HepG2 (cell line): ENCODE data around the gene ZNF629. TPM values are rescaled to one million over a fixed set of nuclear protein-coding genes. Genes with fewer than 3 reads are reported as not detected.

Experiments used
- CHCHD3 ChIP-seq: sonication (generic); formaldehyde crosslinking; IDR thresholded peaks from 2 replicates; pipeline ENCODE4 v1.8.0; 2022; ENCODE audit warnings: mild to moderate bottlenecking, missing genetic modification reagents, moderate library complexity
- CREB1 ChIP-seq, 2 experiments: fragments of 450-650 bp in 1 of 2; IDR thresholded peaks; 2 replicates each; pipeline ENCODE4 v1.6.1; 2016 to 2017; ENCODE audit warnings: control low read depth in 1 of 2, mild to moderate bottlenecking in 1 of 2, missing compliant biosample characterization in 1 of 2, missing genetic modification characterization in 1 of 2
- EEA1 ChIP-seq: sonication (generic); formaldehyde crosslinking; IDR thresholded peaks from 2 replicates; pipeline ENCODE4 v1.5.1; 2020; ENCODE audit warnings: mild to moderate bottlenecking, missing genetic modification reagents, borderline replicate concordance
- FOXM1 ChIP-seq: sonication (generic); formaldehyde crosslinking; IDR thresholded peaks from 2 replicates; pipeline ENCODE4 v1.5.0; 2020; ENCODE audit warnings: missing genetic modification reagents
- MATR3 ChIP-seq: sonication (generic); formaldehyde crosslinking; IDR thresholded peaks from 2 replicates; pipeline ENCODE4 v1.4.0; 2020; ENCODE audit warnings: missing genetic modification reagents
- NFKB2 ChIP-seq: sonication (generic); formaldehyde crosslinking; IDR thresholded peaks from 2 replicates; pipeline ENCODE4 v1.4.0; 2020; ENCODE audit warnings: missing genetic modification reagents, borderline replicate concordance
- NFRKB ChIP-seq: fragments of 450-650 bp; IDR thresholded peaks from 2 replicates; pipeline ENCODE4 v1.6.1; 2017
- NKX3-1 ChIP-seq: sonication (generic); formaldehyde crosslinking; IDR thresholded peaks from 2 replicates; pipeline ENCODE4 v1.5.0; 2020; ENCODE audit warnings: missing genetic modification reagents
- POLR2AphosphoS5 ChIP-seq: IDR thresholded peaks from 2 replicates; pipeline ENCODE4 v1.6.1; 2012; ENCODE audit warnings: low read depth, low read length
- PRDM10 ChIP-seq: sonication (generic); formaldehyde crosslinking; IDR thresholded peaks from 2 replicates; pipeline ENCODE4 v1.4.0; 2020; ENCODE audit warnings: low read depth, missing genetic modification reagents
- SAP130 ChIP-seq: IDR thresholded peaks from 2 replicates; pipeline ENCODE4 v1.6.1; 2016; ENCODE audit warnings: low read depth
- STAG1 ChIP-seq: sonication (generic); formaldehyde crosslinking; IDR thresholded peaks from 2 replicates; pipeline ENCODE4 v1.4.0; 2020; ENCODE audit warnings: missing genetic modification reagents
- U2AF1 ChIP-seq: fragments of 200-400 bp; formaldehyde crosslinking; optimal IDR thresholded peaks from 2 replicates; pipeline ENCODE3; 2017; ENCODE audit warnings: mild to moderate bottlenecking, low read depth, low read length
- ZFP36 ChIP-seq: fragments of 150-350 bp; IDR thresholded peaks from 2 replicates; pipeline ENCODE4 v1.6.1; 2018; ENCODE audit warnings: borderline replicate concordance, low read length, low read depth; ENCODE audit not compliant: partially characterized antibody
- ZNF205 ChIP-seq: IDR thresholded peaks from 2 replicates; pipeline ENCODE4 v1.6.1; 2018; ENCODE audit warnings: missing biosample characterization, missing genetic modification reagents
- ZNF33B ChIP-seq: sonication (generic); formaldehyde crosslinking; IDR thresholded peaks from 2 replicates; pipeline ENCODE4 v1.5.1; 2020; ENCODE audit warnings: mild to moderate bottlenecking, missing genetic modification reagents
- ZNF431 ChIP-seq: sonication (generic); formaldehyde crosslinking; IDR thresholded peaks from 2 replicates; pipeline ENCODE4 v1.9.0; 2022; ENCODE audit warnings: missing genetic modification reagents, low read depth, mild to moderate bottlenecking, borderline replicate concordance
- ZNF784 ChIP-seq: sonication (generic); formaldehyde crosslinking; IDR thresholded peaks from 2 replicates; pipeline ENCODE4 v1.5.1; 2020; ENCODE audit warnings: missing genetic modification reagents, mild to moderate bottlenecking, borderline replicate concordance
- ZSCAN20 ChIP-seq: sonication (generic); formaldehyde crosslinking; IDR thresholded peaks from 2 replicates; pipeline ENCODE4 v1.4.0; 2020; ENCODE audit warnings: missing genetic modification reagents, mild to moderate bottlenecking, borderline replicate concordance
- ZUFSP ChIP-seq: sonication (generic); formaldehyde crosslinking; IDR thresholded peaks from 2 replicates; pipeline ENCODE4 v1.9.0; 2021; ENCODE audit warnings: missing genetic modification reagents, mild to moderate bottlenecking, borderline replicate concordance
- polyA plus RNA-seq, 8 experiments: library from polyadenylated mRNA; depleted of rRNA in 3 of 8; stranded (reverse) in 7 of 8; unstranded in 1 of 8; fragments of >200 nt; fragmentation: Illumina TruSeq in 4 of 8; extraction: Trizol in 4 of 8; gene quantifications; 2 replicates each; pipeline versions ENCODE4 v1.2.1 to v1.2.3, GENCODE V29; 2011 to 2016; ENCODE audit warnings: low read depth in 4 of 8, missing spikeins in 1 of 8, mixed read lengths in 1 of 8; ENCODE audit not compliant: insufficient read depth in 1 of 8
- total RNA-seq, 5 experiments: library from RNA; depleted of rRNA; stranded (reverse); fragments of >200 nt; fragmentation: Illumina TruSeq; extraction: Trizol; gene quantifications; 2 replicates each; pipeline ENCODE4 v1.2.3, GENCODE V29; 2016; ENCODE audit warnings: low read depth in 1 of 5

The ZNF629 gene
- total and polyA plus RNA-seq, 2 of the 13 experiments (the other 11 are each of a cell fraction or from before 2014, with no cell fraction given) = 6.1 to 16.5 TPM

- TF ChIP-seq ZNF431 (CRISPR knock-in tag) (no peak), NFRKB (no peak), ZFP36 (no peak), ZUFSP (CRISPR knock-in tag) (no peak), U2AF1 (peak; percentile 87), FOXM1 (CRISPR knock-in tag) (no peak), CREB1 (IDR thresholded peaks at IDR 0.05) (peak; percentile 83), CREB1 (CRISPR knock-in tag; IDR thresholded peaks at IDR 0.05) (peak; percentile 29; the same call in 1 of the 2 replicates), EEA1 (CRISPR knock-in tag) (peak; percentile 80; the same call in 1 of the 2 replicates), ZNF33B (no peak), CHCHD3 (CRISPR knock-in tag) (no peak), ZSCAN20 (CRISPR knock-in tag) (0 out of 2 replicates have a peak, but pooled peaks have one; percentile 14), STAG1 (CRISPR knock-in tag) (no peak), ZNF205 (CRISPR knock-in tag) (no peak), NFKB2 (CRISPR knock-in tag) (peak; percentile 86; the same call in 1 of the 2 replicates), NKX3-1 (CRISPR knock-in tag) (0 out of 2 replicates have a peak, but pooled peaks have one; percentile 44), POLR2AphosphoS5 (peak; percentile 91), ZNF784 (CRISPR knock-in tag) (peak; percentile 53; the same call in 1 of the 2 replicates), MATR3 (CRISPR knock-in tag) (no peak), PRDM10 (CRISPR knock-in tag) (0 out of 2 replicates have a peak, but pooled peaks have one; percentile 54), SAP130 (peak; percentile 98)
Observed at GRCh38 chr16:30747799-30748633, 39.0 kb downstream of the ZNF629 start, which contains the start of gene PHKG2 (continued).
